GM11168 (cell line): Measurements from ENCODE around the gene CEACAM1.
"Not testable (repeated sequence)": the region's sequence is repeated elsewhere in the genome, so short reads cannot be mapped to it uniquely, and the experiment has no call there.

Source experiments
- in situ Hi-C: fragments of 300-500 bp; cut with MboI; formaldehyde crosslinking; loops from one replicate; pipeline ENCODE4 v1.12.0; 2022; ENCODE audit warnings: low sequenced_read_pairs; ENCODE audit not compliant: unreplicated experiment

CEACAM1 gene

GRCh38 chr19:42480335-42481095, 47.8 kb downstream of the CEACAM1 start:
- in situ Hi-C loops = no loop called here

- in situ Hi-C loops = no loop called here
Observed at GRCh38 chr19:42479736-42480135, 48.5 kb downstream of the CEACAM1 start.

- in situ Hi-C loops = no loop called here
Observed at GRCh38 chr19:42478765-42479311, 49.4 kb downstream of the CEACAM1 start.

- in situ Hi-C loops = no loop called here
Observed at GRCh38 chr19:42477933-42478332, 50.3 kb downstream of the CEACAM1 start.

- in situ Hi-C loops = no loop called here
Observed at GRCh38 chr19:42477117-42477516, 51.2 kb downstream of the CEACAM1 start.

- in situ Hi-C loops = no loop called here
Observed at GRCh38 chr19:42475366-42475765, 52.9 kb downstream of the CEACAM1 start.

GRCh38 chr19:42474743-42475142, 53.5 kb downstream of the CEACAM1 start:
- in situ Hi-C loops = no loop called here

- in situ Hi-C loops = no loop called here
Observed at GRCh38 chr19:42473686-42474085, 54.6 kb downstream of the CEACAM1 start.

GRCh38 chr19:42472402-42473147, 55.7 kb downstream of the CEACAM1 start:
- in situ Hi-C loops = no loop called here

- in situ Hi-C loops = no loop called here
Observed at GRCh38 chr19:42471554-42472249, 56.6 kb downstream of the CEACAM1 start.

GRCh38 chr19:42469311-42470235, 58.7 kb downstream of the CEACAM1 start:
- in situ Hi-C loops = no loop called here

GRCh38 chr19:42468273-42468796, 59.9 kb downstream of the CEACAM1 start:
- in situ Hi-C loops = no loop called here

GRCh38 chr19:42467183-42467760, 61.0 kb downstream of the CEACAM1 start:
- in situ Hi-C loops = no loop called here

GRCh38 chr19:42466521-42467182, 61.6 kb downstream of the CEACAM1 start:
- in situ Hi-C loops = no loop called here

GRCh38 chr19:42465827-42466280, 62.4 kb downstream of the CEACAM1 start:
- in situ Hi-C loops = no loop called here

- in situ Hi-C loops = no loop called here
Observed at GRCh38 chr19:42461700-42462324, 66.5 kb downstream of the CEACAM1 start.

GRCh38 chr19:42461231-42461630, 67.0 kb downstream of the CEACAM1 start:
- in situ Hi-C loops = not testable (repeated sequence)

GRCh38 chr19:42459926-42460325, 68.4 kb downstream of the CEACAM1 start:
- in situ Hi-C loops = loop anchor here (5.0 kb wide), 1 partner anchor 67 kb away; the partner anchor contains the start of gene CEACAM1
